ENCODE results near the gene DDX1. TPM values are rescaled to one million over a fixed set of nuclear protein-coding genes. Genes with fewer than 3 reads are reported as not detected.

Gene DDX1
- total RNA-seq, 1 donor from 2014 or later: 89.9 TPM

DNA sequence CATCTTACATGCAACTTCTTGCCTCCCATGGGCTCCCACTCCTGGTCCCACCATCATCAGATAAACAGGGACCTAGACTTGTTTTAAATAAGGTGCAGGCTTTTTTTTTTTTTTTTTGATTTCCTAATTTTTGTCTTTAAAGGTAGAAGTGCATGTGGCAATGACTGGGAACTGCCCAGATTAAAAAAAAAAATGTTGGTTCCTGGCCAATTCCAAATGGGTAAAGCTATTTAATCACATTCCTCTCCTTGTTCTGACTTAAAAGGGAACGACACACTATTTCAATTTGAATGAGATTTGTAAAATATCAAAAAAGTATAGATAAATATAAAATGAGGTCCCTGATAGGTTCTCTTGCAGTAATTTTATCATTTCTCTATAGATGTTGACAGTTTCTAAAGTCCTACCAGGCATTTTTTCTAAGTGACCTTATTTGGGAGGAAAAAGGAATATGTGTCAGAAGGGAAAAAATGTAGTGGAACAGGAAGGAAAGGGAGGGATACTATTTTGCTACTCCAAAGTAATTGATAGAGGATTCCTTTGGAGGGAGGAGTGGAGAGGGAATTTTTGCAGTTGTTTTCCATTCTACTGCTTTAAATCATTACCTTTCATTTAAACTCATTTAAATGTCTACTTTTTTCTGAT, 43.3 kb downstream of the DDX1 start:
- Mint-ChIP-seq H3K36me3 (ENCODE audit: low read depth) (peaks cover 24% of the 10 kb centered on the region), H3K4me1 (ENCODE audit: low read depth) (peaks cover 64% of the 10 kb centered on the region), H3K4me3 (ENCODE audit: unreplicated experiment) (no peak overlapping the region), H3K9me3 (ENCODE audit: low read depth) (no peaks in the 10 kb centered on the region), H3K27ac (ENCODE audit: unreplicated experiment) (peak overlapping the region; percentile 14), H3K27me3 (ENCODE audit: low read depth) (no peaks in the 10 kb centered on the region)
- TF ChIP-seq, protein P1, sequence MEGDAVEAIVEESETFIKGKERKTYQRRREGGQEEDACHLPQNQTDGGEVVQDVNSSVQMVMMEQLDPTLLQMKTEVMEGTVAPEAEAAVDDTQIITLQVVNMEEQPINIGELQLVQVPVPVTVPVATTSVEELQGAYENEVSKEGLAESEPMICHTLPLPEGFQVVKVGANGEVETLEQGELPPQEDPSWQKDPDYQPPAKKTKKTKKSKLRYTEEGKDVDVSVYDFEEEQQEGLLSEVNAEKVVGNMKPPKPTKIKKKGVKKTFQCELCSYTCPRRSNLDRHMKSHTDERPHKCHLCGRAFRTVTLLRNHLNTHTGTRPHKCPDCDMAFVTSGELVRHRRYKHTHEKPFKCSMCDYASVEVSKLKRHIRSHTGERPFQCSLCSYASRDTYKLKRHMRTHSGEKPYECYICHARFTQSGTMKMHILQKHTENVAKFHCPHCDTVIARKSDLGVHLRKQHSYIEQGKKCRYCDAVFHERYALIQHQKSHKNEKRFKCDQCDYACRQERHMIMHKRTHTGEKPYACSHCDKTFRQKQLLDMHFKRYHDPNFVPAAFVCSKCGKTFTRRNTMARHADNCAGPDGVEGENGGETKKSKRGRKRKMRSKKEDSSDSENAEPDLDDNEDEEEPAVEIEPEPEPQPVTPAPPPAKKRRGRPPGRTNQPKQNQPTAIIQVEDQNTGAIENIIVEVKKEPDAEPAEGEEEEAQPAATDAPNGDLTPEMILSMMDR (IDR thresholded peaks at IDR 0.05): no peak
- no peak for DNase-seq (ENCODE audit: low spot score)

DNA sequence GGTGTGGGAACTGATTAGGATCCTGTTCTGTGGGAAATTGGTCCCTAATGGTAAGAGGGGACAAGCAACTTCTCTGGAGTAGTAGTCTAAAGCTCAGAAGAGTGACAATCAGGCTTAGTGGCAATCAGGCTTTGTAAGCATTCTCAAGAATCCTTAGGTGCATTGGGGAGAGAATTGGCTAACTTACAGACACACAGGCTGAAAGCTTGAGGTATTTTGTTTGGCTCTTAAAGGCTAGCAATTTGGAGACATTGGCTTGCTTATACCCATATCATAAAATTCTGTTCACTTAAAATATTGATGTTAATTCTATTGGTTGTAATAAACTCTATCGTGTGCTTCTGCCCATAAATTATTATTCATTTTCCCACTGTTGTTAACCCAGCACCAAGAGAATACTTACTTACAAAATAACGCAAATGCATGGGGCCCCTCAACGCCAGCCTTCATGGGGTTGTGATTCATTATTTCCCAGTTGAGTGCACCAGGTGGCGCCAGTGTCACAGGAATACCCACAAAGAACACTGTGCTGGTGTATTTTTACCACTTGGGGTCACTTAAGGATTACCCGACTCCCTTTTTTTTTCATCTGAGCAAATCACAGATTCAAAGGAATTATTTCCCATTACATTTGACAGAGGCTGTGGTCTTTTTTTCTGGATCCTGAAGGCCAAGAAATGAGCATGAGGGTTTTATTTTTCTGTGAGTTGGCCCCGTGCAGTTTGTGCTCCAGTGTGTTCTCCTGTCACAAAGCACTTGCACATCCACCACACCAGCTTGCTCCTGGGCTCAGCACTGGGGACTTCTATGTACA, 45.5 kb downstream of the DDX1 start:
- peaks cover 67% of the 10 kb centered on the region for H3K4me1 Mint-ChIP-seq (ENCODE audit: low read depth)

DNA sequence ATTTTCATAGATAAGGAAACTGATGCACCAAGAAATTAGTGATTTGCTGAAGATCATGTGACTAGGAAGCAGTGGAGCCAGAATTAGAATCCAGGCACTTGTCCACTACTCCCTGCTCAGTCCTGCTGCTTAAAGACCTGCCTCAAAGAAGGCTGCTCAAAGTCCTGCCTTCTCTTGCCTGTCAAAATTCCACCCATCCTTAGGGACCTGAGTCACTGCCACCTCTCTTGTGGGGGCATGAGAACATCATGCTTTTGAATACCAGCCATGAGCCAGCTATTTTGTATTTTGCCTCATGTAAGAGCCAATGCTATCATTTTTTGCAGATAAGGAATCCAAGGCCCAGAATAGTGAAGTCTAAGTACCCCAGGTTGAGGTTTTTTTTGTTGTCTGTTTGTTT, 47.1 kb downstream of the DDX1 start:
- TF ChIP-seq, protein P1 (IDR thresholded peaks at IDR 0.05): no peak
- H3K9me3 Mint-ChIP-seq (ENCODE audit: low read depth): peaks cover 13% of the 10 kb centered on the region
- peaks cover 67% of the 10 kb centered on the region for H3K4me1 Mint-ChIP-seq (ENCODE audit: low read depth)
- DNase-seq (ENCODE audit: low spot score): no peak
- peaks cover 4% of the 10 kb centered on the region for H3K27me3 Mint-ChIP-seq (ENCODE audit: low read depth)
- H3K36me3 Mint-ChIP-seq (ENCODE audit: low read depth): peaks cover 17% of the 10 kb centered on the region
- H3K4me3 Mint-ChIP-seq (ENCODE audit: unreplicated experiment): no peak overlapping the region
- H3K27ac Mint-ChIP-seq (ENCODE audit: unreplicated experiment): peak overlapping the region; percentile 70

More for the DNA sequence above, 45.5 kb downstream of the DDX1 start:
- Mint-ChIP-seq H3K27me3 (ENCODE audit: low read depth) (peaks cover 2% of the 10 kb centered on the region), H3K27ac (ENCODE audit: unreplicated experiment) (peak overlapping the region; percentile 60), H3K36me3 (ENCODE audit: low read depth) (peaks cover 22% of the 10 kb centered on the region), H3K9me3 (ENCODE audit: low read depth) (peaks cover 13% of the 10 kb centered on the region), H3K4me3 (ENCODE audit: unreplicated experiment) (no peak overlapping the region)
- TF ChIP-seq, protein P1 (IDR thresholded peaks at IDR 0.05): peak; percentile 100
- no peak for DNase-seq (ENCODE audit: low spot score)

DNA sequence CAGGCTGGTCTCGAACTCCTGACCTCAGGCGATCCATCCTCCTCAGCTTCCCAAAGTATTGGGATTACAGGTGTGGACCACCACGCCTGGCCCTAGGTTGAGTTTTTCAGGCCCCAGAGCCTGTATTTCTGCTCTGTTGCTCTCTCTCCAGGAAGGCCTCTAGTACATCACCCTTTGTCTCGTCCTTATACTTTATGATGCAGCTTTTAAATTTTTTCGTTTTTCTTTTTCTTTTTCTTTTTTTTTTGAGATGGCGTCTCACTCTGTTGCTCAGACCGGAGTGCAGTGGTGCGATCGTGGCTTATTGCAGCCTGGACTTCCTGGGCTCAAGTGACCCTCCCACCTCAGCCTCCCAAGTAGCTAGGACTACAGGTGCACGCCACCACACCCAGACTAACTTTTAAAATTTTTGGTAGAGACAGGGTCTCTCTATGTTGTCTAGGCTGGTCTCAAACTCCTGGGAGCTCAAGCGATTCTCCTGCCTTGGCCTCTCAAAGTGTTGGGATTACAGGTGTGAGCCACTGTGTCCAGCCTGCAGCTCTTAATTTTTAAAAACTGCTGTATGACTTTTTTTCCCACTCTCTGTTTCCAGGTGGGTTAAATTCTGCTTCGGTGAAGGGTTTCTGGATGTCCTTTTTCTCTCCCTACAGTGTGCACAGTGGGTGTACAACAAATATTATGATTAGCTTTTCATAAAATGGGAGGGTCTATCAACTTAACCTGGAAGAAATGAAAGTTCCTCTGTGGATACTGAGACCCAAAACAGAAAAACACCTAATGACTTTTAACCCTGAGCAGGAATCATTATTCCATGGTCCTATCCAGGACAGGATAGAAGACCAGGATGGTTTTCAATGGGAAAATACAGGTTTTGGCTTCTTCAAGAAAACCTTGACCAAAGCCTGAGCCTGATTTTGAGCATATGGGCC, 47.9 kb downstream of the DDX1 start:
- H3K4me1 Mint-ChIP-seq (ENCODE audit: low read depth): peaks cover 59% of the 10 kb centered on the region
- peaks cover 4% of the 10 kb centered on the region for H3K27me3 Mint-ChIP-seq (ENCODE audit: low read depth)
- H3K27ac Mint-ChIP-seq (ENCODE audit: unreplicated experiment): peak overlapping the region; percentile 70
- peaks cover 13% of the 10 kb centered on the region for H3K9me3 Mint-ChIP-seq (ENCODE audit: low read depth)
- H3K36me3 Mint-ChIP-seq (ENCODE audit: low read depth): peaks cover 16% of the 10 kb centered on the region
- H3K4me3 Mint-ChIP-seq (ENCODE audit: unreplicated experiment): no peak overlapping the region
- no peak for DNase-seq (ENCODE audit: low spot score)
- TF ChIP-seq, protein P1 (IDR thresholded peaks at IDR 0.05): no peak

Measured in chondrocyte (in vitro differentiated cells).